Measurements from ENCODE around the gene MANEAL. TPM values are rescaled to one million over a fixed set of nuclear protein-coding genes. Genes with fewer than 3 reads are reported as not detected.

Gene MANEAL
- total and polyA plus RNA-seq, 2 of the 13 experiments (the other 11 are each of a cell fraction or from before 2014, with no cell fraction given) = 20.8 to 26.4 TPM

- peaks cover 0 to 36% of the 10 kb centered on the region in 2 experiments; a peak in 4 of 5 replicates for H3K27me3 ChIP-seq (ENCODE audit: control insufficient read depth in 1 of 2, insufficient read depth in 2 of 2, low read length in 2 of 2)
- DNase-seq (ENCODE audit: low spot score) = no peak
- BruUV-seq (replicated peaks) = no TSS peak
- intact Hi-C loops (cut with micrococcal nuclease; ENCODE audit: unreplicated experiment) (no loop called here), in situ Hi-C loops (cut with HindIII; ENCODE audit: extremely low pct_ligation_motif_present, low pct_unique_long_range_greater_than_20kb) (no loop called here)
- H3K9ac ChIP-seq (ENCODE audit: insufficient read depth, low read depth, low read length) = no peak overlapping the region
- H3K27ac ChIP-seq (ENCODE audit: extremely low read length, insufficient read depth, low read length) = no peak overlapping the region
- no peaks in the 10 kb centered on the region for H3K36me3 ChIP-seq (replicated peaks in 1 of 2; ENCODE audit: control insufficient read depth in 1 of 2, insufficient read depth in 2 of 2, low read length in 2 of 2)
- ATAC-seq = no peak
- ChIA-PET CTCF (ENCODE audit: low intra/inter-chr PET ratio, low total read pairs) (no interaction called here), POLR2A (no interaction called here)
- H3K4me1 ChIP-seq (ENCODE audit: insufficient read depth, low read length) = peaks cover 12% of the 10 kb centered on the region
- no peak overlapping the region for H2AFZ ChIP-seq (ENCODE audit: low read length)
- no peak overlapping the region for H3K4me2 ChIP-seq (ENCODE audit: low read depth, low read length)
- H3K79me2 ChIP-seq (ENCODE audit: insufficient read depth, low read length) = no peaks in the 10 kb centered on the region
- FAIRE-seq = no peak
- WGBS (ENCODE audit: low lambda C conversion rate) = 63% methylated on average over 39 of the region's 68 CpGs
- no peaks in the 10 kb centered on the region for H3K9me3 ChIP-seq (ENCODE audit: low read length)
- H3K4me3 ChIP-seq (replicated peaks in 1 of 3; ENCODE audit: insufficient read depth in 1 of 3, low read depth in 2 of 3, low read length in 3 of 3) = no peak overlapping the region
- H4K20me1 ChIP-seq (ENCODE audit: insufficient read depth, low read length) = no peaks in the 10 kb centered on the region
- TF ChIP-seq ZNF143 (CRISPR knock-in tag; IDR thresholded peaks at IDR 0.05) (no peak), HMGXB4 (CRISPR knock-in tag; IDR thresholded peaks at IDR 0.05; ENCODE audit: borderline replicate concordance in 1 of 2, low read depth in 1 of 2) (no peak), ZNF331 (CRISPR knock-in tag; IDR thresholded peaks at IDR 0.05) (no peak), ZNF383 (CRISPR knock-in tag; IDR thresholded peaks at IDR 0.05; ENCODE audit: borderline replicate concordance) (no peak), PHF21A (CRISPR knock-in tag; IDR thresholded peaks at IDR 0.05) (no peak), ZNF607 (CRISPR knock-in tag; IDR thresholded peaks at IDR 0.05; ENCODE audit: borderline replicate concordance) (no peak), ZNF672 (CRISPR knock-in tag; IDR thresholded peaks at IDR 0.05) (no peak), HMGXB3 (CRISPR knock-in tag; IDR thresholded peaks at IDR 0.05; ENCODE audit: borderline replicate concordance) (no peak), KLF15 (CRISPR knock-in tag; IDR thresholded peaks at IDR 0.05; ENCODE audit: borderline replicate concordance) (no peak)
- TF ChIP-seq, protein P1, sequence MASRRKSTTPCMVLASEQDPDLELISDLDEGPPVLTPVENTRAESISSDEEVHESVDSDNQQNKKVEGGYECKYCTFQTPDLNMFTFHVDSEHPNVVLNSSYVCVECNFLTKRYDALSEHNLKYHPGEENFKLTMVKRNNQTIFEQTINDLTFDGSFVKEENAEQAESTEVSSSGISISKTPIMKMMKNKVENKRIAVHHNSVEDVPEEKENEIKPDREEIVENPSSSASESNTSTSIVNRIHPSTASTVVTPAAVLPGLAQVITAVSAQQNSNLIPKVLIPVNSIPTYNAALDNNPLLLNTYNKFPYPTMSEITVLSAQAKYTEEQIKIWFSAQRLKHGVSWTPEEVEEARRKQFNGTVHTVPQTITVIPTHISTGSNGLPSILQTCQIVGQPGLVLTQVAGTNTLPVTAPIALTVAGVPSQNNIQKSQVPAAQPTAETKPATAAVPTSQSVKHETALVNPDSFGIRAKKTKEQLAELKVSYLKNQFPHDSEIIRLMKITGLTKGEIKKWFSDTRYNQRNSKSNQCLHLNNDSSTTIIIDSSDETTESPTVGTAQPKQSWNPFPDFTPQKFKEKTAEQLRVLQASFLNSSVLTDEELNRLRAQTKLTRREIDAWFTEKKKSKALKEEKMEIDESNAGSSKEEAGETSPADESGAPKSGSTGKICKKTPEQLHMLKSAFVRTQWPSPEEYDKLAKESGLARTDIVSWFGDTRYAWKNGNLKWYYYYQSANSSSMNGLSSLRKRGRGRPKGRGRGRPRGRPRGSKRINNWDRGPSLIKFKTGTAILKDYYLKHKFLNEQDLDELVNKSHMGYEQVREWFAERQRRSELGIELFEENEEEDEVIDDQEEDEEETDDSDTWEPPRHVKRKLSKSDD (CRISPR knock-in tag; IDR thresholded peaks at IDR 0.05; ENCODE audit: low read depth) = no peak
- TF ChIP-seq, protein P2, sequence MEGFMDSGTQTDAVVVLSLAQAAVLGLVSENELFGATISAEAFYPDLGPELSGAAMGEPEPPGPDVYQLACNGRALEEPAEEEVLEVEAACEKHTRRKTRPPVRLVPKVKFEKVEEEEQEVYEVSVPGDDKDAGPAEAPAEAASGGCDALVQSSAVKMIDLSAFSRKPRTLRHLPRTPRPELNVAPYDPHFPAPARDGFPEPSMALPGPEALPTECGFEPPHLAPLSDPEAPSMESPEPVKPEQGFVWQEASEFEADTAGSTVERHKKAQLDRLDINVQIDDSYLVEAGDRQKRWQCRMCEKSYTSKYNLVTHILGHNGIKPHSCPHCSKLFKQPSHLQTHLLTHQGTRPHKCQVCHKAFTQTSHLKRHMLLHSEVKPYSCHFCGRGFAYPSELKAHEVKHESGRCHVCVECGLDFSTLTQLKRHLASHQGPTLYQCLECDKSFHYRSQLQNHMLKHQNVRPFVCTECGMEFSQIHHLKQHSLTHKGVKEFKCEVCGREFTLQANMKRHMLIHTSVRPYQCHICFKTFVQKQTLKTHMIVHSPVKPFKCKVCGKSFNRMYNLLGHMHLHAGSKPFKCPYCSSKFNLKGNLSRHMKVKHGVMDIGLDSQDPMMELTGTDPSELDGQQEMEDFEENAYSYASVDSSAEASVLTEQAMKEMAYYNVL (CRISPR knock-in tag; IDR thresholded peaks at IDR 0.05; ENCODE audit: borderline replicate concordance) = no peak
Measured at GRCh38 chr1:37761416-37762095, 32.1 kb upstream of the MANEAL start.

Measured in HepG2 (cell line).